CD4-positive, alpha-beta T cell treated with Interferon gamma for 1 hour (primary cell): Measurements from ENCODE around the gene AMZ1.
"Not testable (repeated sequence)": the region's sequence is repeated elsewhere in the genome, so short reads cannot be mapped to it uniquely, and the experiment has no call there.

Source experiments
- DNase-seq: peaks from one replicate; pipeline ENCODE4 v3.0.0-alpha.2; 2020

AMZ1 gene

GRCh38 chr7:2692543-2692942, 4.5 kb downstream of the AMZ1 start:
- no peak for DNase-seq

GRCh38 chr7:2693420-2694121, 5.6 kb downstream of the AMZ1 start:
- DNase-seq = peak; percentile 55

DNA sequence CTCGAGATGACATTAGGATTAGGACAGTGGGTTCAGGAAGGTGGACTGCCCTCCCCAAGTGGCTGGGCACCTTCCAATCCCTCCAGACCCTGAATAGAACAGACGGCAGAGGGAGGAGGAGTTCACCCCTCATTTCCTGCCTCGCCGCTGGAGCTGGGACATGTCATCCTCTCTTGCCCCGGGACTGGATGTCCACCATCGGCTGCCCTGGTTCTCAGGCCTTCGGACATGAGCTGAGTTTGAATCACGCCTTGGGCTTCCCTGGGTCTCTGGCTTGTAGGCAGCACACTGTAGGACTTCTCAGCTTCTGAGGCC, 6.1 kb downstream of the AMZ1 start:
- DNase-seq = not testable (repeated sequence)

DNA sequence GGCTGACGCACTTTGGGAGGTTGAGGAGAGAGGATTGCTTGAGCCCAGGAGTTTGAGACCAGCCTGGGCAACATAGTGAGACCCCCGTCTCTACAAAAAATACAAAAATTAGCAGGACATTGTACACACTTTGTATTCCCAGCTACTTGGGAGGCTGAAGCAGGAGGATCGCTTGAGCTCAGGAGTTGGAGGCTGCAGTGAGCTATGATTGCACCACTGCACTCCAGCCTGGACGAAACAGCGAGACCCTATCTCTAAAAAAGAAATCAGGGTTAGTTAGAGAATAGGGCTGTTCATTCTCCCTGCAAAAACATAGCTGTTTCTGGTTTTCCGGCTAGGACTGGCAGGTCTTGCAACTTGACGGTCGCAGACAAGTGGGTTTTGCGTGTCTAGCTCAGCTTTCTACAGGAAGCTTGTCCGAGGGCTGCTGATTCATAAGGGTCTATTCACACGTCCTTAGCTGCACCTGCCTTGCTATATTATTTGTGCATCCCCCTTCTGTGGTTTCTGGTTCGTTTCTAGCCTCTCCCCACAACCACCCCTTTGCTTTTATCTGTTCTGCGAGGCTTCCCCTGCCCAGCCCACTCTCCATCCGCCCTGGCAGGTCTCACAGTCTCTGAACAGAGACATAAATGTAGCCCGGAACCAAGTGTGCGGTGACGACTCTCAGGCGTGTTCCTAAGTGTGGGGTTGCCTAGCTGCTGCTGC, 10.7 kb downstream of the AMZ1 start:
- DNase-seq = peak; percentile 57

DNA sequence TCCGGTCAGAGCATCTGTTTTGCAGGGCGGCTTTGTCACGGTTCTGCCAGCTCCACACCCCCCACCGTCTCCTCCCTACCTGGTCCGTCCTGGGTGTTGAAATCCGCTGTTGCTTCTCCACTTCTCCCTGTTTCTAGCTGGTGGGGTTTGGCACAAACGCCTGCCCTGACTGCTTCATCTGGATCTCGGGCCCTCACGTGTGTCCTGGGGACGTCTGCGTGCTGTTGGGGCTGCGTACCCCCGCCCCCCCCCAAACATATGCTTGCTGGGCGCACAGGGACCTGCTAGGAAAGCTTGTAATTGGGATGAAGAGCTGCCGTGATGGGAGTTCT, 11.3 kb downstream of the AMZ1 start:
- no peak for DNase-seq

GRCh38 chr7:2700141-2700850, 12.3 kb downstream of the AMZ1 start:
- no peak for DNase-seq

- no peak for DNase-seq
These were observed 13.4 kb downstream of the AMZ1 start for GRCh38 chr7:2701424-2701823.

- DNase-seq = no peak
These were observed 14.0 kb downstream of the AMZ1 start for GRCh38 chr7:2701832-2702593.

DNA sequence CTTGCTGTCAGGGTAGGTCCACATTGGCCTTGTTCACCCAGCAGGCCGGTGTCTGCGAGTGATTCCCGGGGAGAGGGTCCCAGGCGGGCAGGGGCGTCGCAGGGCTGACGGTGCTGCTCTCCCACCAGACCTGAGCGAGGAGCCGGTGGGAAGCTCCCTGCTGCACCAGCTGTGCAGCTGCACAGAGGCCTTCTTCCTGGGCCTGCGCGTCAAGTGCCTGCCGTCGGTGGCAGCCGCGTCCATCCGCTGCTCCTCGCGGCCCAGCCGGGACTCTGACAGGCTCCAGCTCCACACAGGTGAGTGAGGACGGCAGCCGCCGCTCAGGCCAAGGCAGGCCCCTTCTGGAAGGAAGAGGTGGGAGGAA, 14.6 kb downstream of the AMZ1 start:
- no peak for DNase-seq

DNA sequence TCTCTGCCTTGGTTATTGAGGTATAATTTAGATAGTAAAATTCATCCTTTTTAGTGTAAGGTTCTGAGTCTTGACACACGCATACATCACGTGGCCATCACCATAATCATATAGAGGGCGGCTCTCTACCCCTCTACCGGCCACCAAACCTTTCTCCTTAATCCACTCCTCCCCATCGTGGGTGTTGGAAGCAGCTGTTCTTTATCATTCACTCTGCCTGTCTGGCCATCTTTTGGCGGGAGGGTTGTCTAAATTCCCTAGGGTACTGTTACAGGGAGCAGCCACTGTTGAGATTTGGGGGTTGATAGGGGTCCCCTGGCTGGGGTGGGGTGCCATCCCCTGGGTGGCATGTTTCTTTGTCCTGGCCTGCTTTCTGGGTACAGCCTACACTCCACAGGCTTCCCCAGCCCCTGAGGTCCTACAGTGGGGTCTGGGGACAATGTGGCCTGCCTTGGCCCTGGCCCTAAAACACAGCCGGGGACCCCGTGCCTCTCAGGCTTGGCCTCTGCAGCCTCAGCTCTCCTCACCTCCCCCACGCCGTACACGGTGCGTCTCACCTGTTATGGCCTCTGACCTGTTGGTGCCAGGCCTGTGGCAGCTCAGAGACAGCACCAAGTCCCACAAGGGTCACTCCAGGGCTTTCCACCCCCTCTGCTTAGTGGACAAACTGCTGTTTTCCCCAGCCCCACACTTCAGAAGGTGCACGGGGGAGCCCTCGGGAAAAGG, 17.5 kb downstream of the AMZ1 start:
- no peak for DNase-seq

GRCh38 chr7:2706685-2707126, 18.7 kb downstream of the AMZ1 start:
- no peak for DNase-seq

DNA sequence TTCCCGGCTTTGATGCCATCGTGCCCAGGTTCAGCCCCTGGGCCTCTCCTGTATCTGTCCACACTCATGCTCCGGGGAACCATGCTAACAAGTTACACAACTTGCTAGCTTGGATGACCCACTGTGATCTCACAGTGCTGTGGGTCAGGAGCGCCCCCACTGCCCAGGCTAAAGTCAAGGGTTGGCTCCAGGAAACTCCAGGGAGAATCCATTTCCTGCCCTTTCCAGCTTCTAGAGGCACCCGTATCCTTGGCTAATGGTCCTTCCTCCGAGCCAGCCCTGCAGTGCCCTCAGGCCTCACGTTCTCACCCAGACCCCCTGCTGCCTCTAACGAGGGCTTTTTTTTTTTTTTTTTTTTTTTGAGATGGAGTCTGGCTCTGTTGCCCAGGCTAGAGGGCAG, 19.5 kb downstream of the AMZ1 start:
- no peak for DNase-seq

GRCh38 chr7:2708041-2708440, 20.0 kb downstream of the AMZ1 start:
- DNase-seq = no peak

- DNase-seq = no peak
These were observed 20.7 kb downstream of the AMZ1 start for GRCh38 chr7:2708547-2709310.

- peak; percentile 76 for DNase-seq
These were observed 21.7 kb downstream of the AMZ1 start for GRCh38 chr7:2709553-2710285.

DNA sequence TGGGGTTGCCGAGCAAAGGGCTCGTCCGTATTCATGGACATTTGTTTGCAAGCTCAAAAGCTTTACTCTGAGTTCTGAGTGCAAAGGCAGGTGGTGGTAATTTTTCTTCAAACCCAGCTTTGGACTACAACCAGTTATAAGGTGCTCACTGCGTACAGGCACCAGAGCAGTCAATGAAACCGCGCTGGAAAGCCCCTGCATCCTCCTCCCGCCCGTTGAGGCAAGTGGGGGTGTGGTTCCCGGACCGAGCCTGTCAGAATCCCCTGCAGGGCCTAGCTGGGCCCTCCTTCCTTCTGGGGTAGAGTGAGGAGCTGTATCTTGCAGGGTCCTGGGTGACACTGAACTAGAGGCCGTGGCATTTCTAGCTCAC, 22.3 kb downstream of the AMZ1 start:
- peak; percentile 59 for DNase-seq

DNA sequence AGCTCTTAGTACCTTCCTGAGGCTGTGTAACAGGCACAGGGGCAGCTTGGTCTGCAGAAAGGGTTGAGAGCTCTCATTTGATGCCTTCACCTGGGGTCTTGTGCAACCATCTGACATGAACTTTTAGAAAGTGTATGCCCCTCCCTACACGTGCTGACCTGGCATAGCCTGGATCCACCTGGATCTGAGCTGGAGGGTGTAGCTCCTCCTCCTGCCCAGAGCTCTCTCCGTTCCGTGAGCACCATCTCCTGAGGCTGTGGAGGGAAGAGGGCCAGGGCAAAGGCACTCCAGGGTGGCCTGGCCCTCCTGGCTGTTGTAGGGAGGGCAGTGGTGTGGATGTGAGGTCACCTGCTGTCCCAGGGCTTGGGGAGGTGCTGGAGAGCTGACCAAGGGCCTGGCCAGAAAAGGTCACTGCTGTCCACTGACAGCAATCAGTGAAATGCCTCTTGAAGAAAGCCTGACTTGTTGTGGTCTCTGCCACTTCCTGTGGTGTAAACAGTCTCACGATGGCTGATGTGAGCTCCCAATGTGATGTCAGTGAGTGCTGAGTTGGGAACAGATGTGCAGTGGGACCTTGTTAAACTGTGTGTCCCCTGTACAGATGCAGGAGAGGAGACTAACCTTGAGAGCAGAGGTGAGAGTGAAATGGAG, 23.0 kb downstream of the AMZ1 start:
- peak; percentile 41 for DNase-seq

- no peak for DNase-seq
These were observed 24.1 kb downstream of the AMZ1 start for GRCh38 chr7:2711895-2712675.

- DNase-seq = no peak
These were observed 25.4 kb downstream of the AMZ1 start for GRCh38 chr7:2713370-2713769.

GRCh38 chr7:2713978-2714377, 26.0 kb downstream of the AMZ1 start:
- DNase-seq = no peak
